Kidney (tissue), 14 donors: ENCODE measurements around the gene ARL3. TPM values are rescaled to one million over a fixed set of nuclear protein-coding genes. Genes with fewer than 3 reads are reported as not detected.
"Not testable (repeated sequence)": the region's sequence is repeated elsewhere in the genome, so short reads cannot be mapped to it uniquely, and the experiment has no call there.

Experiments used
- DNase-seq, 5 donors: peaks; one replicate each; pipeline ENCODE4 v3.0.0-alpha.2; 2013 to 2020
- FAIRE-seq: peaks from 2 replicates; lab custom pipeline; 2012; peaks lifted over from hg19 to GRCh38; lab: Jason Lieb, UNC
- H3K27ac ChIP-seq, 2 donors: one replicate each; pipeline ENCODE4 v1.7.0; 2013; ENCODE audit warnings: low read depth in 2 of 2, low read length in 2 of 2, inconsistent platforms in 1 of 2
- H3K27me3 ChIP-seq: one replicate; pipeline ENCODE4 v1.7.1; 2013; ENCODE audit warnings: low read length, inconsistent platforms; ENCODE audit not compliant: control insufficient read depth, insufficient read depth
- H3K36me3 ChIP-seq, 3 donors: one replicate each; pipeline versions ENCODE4 v1.7.0 to v1.7.1; 2013; ENCODE audit warnings: low read length in 3 of 3, control low read depth in 1 of 3, inconsistent platforms in 1 of 3; ENCODE audit not compliant: insufficient read depth in 3 of 3, control insufficient read depth in 2 of 3
- H3K4me1 ChIP-seq, 3 donors: one replicate each; pipeline versions ENCODE4 v1.7.0 to v1.7.1; 2013; ENCODE audit warnings: low read length in 3 of 3, inconsistent platforms in 1 of 3, low read depth in 1 of 3; ENCODE audit not compliant: control insufficient read depth in 2 of 3, insufficient read depth in 2 of 3
- H3K4me3 ChIP-seq, 3 donors: one replicate each; pipeline versions ENCODE4 v1.7.0 to v1.8.1; 2013; ENCODE audit warnings: low read length in 3 of 3, control low read depth in 1 of 3, inconsistent platforms in 1 of 3
- H3K9ac ChIP-seq, 3 donors: one replicate each; pipeline versions ENCODE4 v1.7.0 to v1.7.1; 2013; ENCODE audit warnings: low read length in 3 of 3, control low read depth in 1 of 3, inconsistent platforms in 1 of 3
- H3K9me3 ChIP-seq, 3 donors: one replicate each; pipeline versions ENCODE4 v1.7.0 to v1.7.1; 2013; ENCODE audit warnings: low read length in 3 of 3, control low read depth in 1 of 3, inconsistent platforms in 1 of 3; ENCODE audit not compliant: control insufficient read depth in 2 of 3, insufficient read depth in 1 of 3
- intact Hi-C: fragments of 100-400 bp; cut with DNase I; formaldehyde crosslinking; loops from one replicate; pipeline ENCODE4 v1.11.1; 2022
- polyA plus RNA-seq: library from polyadenylated mRNA; stranded (reverse); fragments of 350-450 nt; fragmentation: Illumina TruSeq; extraction: RNeasy Lipid Tissue Mini Kit (QIAGEN cat#74804); gene quantifications from one replicate; pipeline ENCODE4 v1.2.3, GENCODE V29; 2014; ENCODE audit warnings: low read depth, low replicate concordance; ENCODE audit not compliant: insufficient read depth
- total RNA-seq: library from RNA; stranded (reverse); fragmentation: NEBNext Ultra II Directional; extraction: Animal tissue kit (Norgen Biotek cat#: 25700); gene quantifications from one replicate; pipeline ENCODE4 v1.2.1, GENCODE V29; 2021
- TF ChIP-seq, protein P1 (sequence below): IDR thresholded peaks from 3 replicates; pipeline ENCODE4 v1.5.1; 2012; ENCODE audit warnings: mild to moderate bottlenecking, moderate library complexity, borderline replicate concordance; ENCODE audit not compliant: insufficient read depth; ENCODE audit errors: extremely low read depth
- donor health status: control.
- donor health status: control.
- donor health status: control.
- donor health status: control.
- donor health status: control.
- donor health status: DM: yes; HTN: yes; CAD: no.
- donor health status: Normal renal cell carcinoma (clear cell type).

Gene ARL3
- total and polyA plus RNA-seq, 2 donors from 2014 or later: 16.3 to 28.8 TPM

DNA sequence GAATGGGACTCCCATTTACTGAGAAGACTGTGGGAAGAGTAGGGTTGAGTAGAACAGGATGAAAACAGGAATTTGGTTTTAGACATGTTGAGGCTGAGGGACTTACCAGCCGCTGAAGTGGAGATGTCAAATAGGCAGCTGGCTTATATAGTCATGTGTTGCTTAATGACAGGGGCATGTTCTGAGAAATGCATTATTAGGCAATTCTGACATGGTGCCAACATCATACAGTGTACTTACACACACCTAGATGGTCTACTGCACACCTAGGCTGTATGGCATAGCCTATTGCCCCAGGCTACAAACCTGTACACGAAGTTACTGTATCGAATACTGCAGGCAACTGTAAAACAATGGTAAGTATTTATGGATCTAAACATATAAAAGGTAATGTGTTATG is 17.5 kb downstream of the ARL3 start:
- Histone ChIP-seq H3K36me3 (peaks cover 3 to 11% (median 8%) of the 10 kb centered on the region in 3 donors), H3K9me3 (peaks cover 0 to 2% (median 0%) of the 10 kb centered on the region in 3 donors), H3K27me3 (no peaks in the 10 kb centered on the region), H3K4me3 (no peak overlapping the region), H3K9ac (no peak overlapping the region), H3K4me1 (no peaks in the 10 kb centered on the region), H3K27ac (no peak overlapping the region)
- TF ChIP-seq, protein P1, sequence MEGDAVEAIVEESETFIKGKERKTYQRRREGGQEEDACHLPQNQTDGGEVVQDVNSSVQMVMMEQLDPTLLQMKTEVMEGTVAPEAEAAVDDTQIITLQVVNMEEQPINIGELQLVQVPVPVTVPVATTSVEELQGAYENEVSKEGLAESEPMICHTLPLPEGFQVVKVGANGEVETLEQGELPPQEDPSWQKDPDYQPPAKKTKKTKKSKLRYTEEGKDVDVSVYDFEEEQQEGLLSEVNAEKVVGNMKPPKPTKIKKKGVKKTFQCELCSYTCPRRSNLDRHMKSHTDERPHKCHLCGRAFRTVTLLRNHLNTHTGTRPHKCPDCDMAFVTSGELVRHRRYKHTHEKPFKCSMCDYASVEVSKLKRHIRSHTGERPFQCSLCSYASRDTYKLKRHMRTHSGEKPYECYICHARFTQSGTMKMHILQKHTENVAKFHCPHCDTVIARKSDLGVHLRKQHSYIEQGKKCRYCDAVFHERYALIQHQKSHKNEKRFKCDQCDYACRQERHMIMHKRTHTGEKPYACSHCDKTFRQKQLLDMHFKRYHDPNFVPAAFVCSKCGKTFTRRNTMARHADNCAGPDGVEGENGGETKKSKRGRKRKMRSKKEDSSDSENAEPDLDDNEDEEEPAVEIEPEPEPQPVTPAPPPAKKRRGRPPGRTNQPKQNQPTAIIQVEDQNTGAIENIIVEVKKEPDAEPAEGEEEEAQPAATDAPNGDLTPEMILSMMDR: no peak
- DNase-seq (no peak), FAIRE-seq (no peak)
- intact Hi-C loops: no loop called here

- intact Hi-C loops: not testable (repeated sequence)
Measured at GRCh38 chr10:102695401-102695800, 18.8 kb downstream of the ARL3 start.

GRCh38 chr10:102691285-102692066 is 22.7 kb downstream of the ARL3 start:
- FAIRE-seq: no peak
- TF ChIP-seq, protein P1: no peak
- Histone ChIP-seq H3K36me3 (peaks cover 0 to 2% (median 0%) of the 10 kb centered on the region in 3 donors), H3K4me1 (no peaks in the 10 kb centered on the region), H3K9me3 (no peaks in the 10 kb centered on the region), H3K4me3 (no peak overlapping the region), H3K27me3 (no peaks in the 10 kb centered on the region), H3K9ac (no peak overlapping the region), H3K27ac (no peak overlapping the region)
- intact Hi-C loops: no loop called here
- DNase-seq: no peak

More at GRCh38 chr10:102695401-102695800, 18.8 kb downstream of the ARL3 start:
- not testable (repeated sequence) for H3K27me3 ChIP-seq, H3K9ac ChIP-seq, H3K4me3 ChIP-seq, H3K9me3 ChIP-seq, H3K4me1 ChIP-seq, FAIRE-seq
- Histone ChIP-seq H3K36me3 (peaks cover 3 to 11% (median 8%) of the 10 kb centered on the region in 3 donors), H3K27ac (peak overlapping the region in 1 of 2 donors; percentile 20)
- peak in 1 of 5 donors; percentile 25 for DNase-seq

DNA sequence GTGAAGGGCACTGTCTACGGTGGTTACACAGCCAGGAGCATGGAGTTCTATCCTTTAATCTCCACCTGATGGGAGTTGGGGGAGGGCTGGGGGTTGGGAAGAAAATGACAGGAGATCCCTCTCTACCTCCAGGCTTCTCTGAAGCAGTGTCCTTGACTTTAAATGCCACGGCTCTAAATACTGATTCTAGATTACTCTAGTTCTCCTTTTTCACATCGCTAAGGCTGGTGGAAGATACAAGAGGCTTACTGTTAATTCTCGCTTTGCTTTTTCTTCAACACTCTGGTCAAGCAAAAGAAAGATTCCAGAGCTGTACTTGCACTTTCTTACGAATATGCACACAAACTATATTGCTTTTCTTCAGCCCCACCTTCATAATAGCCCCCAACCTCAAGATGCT is 30.5 kb downstream of the ARL3 start:
- no peak for DNase-seq
- TF ChIP-seq, protein P1: no peak
- no peak overlapping the region for H3K27ac ChIP-seq
- no peak overlapping the region for H3K4me3 ChIP-seq
- H3K9ac ChIP-seq: no peak overlapping the region
- H3K27me3 ChIP-seq: no peaks in the 10 kb centered on the region
- no peaks in the 10 kb centered on the region for H3K9me3 ChIP-seq
- H3K4me1 ChIP-seq: peaks cover 5 to 11% (median 10%) of the 10 kb centered on the region in 3 donors
- intact Hi-C loops: no loop called here
- peaks cover 0 to 8% (median 6%) of the 10 kb centered on the region in 3 donors for H3K36me3 ChIP-seq
- no peak for FAIRE-seq
